GM12865 (cell line): ENCODE data around the gene C1QTNF4.
"Not testable (repeated sequence)": the region's sequence is repeated elsewhere in the genome, so short reads cannot be mapped to it uniquely, and the experiment has no call there.

Experiments
- DNase-seq: peaks from one replicate; pipeline ENCODE4 v3.0.0; 2010; ENCODE audit warnings: low read depth
- H3K4me3 ChIP-seq: 2 replicates; pipeline ENCODE4 v1.5.1; 2011; ENCODE audit warnings: mild to moderate bottlenecking, low read depth, low read length, control low read depth
- CTCF ChIP-seq: IDR thresholded peaks from 2 replicates; pipeline ENCODE4 v1.5.1; 2011; ENCODE audit warnings: low read length, control low read depth, low read depth, inconsistent platforms; ENCODE audit not compliant: insufficient read depth; ENCODE audit errors: missing control alignments

C1QTNF4 gene

GRCh38 chr11:47569646-47570045, 24.6 kb downstream of the C1QTNF4 start:
- no peak for TF ChIP-seq CTCF
- no peak for DNase-seq
- H3K4me3 ChIP-seq, result no peak overlapping the region

- no peak for TF ChIP-seq CTCF
- H3K4me3 ChIP-seq, result peak overlapping the region; percentile 75
- peak; percentile 32 for DNase-seq
Observed at GRCh38 chr11:47566149-47566698, 28.0 kb downstream of the C1QTNF4 start.

- DNase-seq, result peak; percentile 89
- peak within 1 kb of the TSS; percentile 75 for H3K4me3 ChIP-seq
- no peak for TF ChIP-seq CTCF
Observed at GRCh38 chr11:47565340-47566148, 28.7 kb downstream of the C1QTNF4 start, which contains the start of gene PTPMT1. TSS of gene PTPMT1 (plus strand) at chr11:47565599. CDS start at chr11:47565623, 24 bp downstream.

- no peak for DNase-seq
- H3K4me3 ChIP-seq, result peak overlapping the region; percentile 75
- no peak for TF ChIP-seq CTCF
Observed at GRCh38 chr11:47564933-47565339, 29.3 kb downstream of the C1QTNF4 start.

- peak overlapping the region; percentile 75 for H3K4me3 ChIP-seq
- not testable (repeated sequence) for DNase-seq
Observed at GRCh38 chr11:47564366-47564765, 29.8 kb downstream of the C1QTNF4 start.

- not testable (repeated sequence) for H3K4me3 ChIP-seq, DNase-seq
Observed at GRCh38 chr11:47562393-47562792, 31.8 kb downstream of the C1QTNF4 start.

- no peak overlapping the region for H3K4me3 ChIP-seq
- TF ChIP-seq CTCF, result no peak
- DNase-seq, result no peak
Observed at GRCh38 chr11:47560426-47560825, 33.8 kb downstream of the C1QTNF4 start.

- DNase-seq, result no peak
- no peak for TF ChIP-seq CTCF
- H3K4me3 ChIP-seq, result no peak overlapping the region
Observed at GRCh38 chr11:47558695-47559094, 35.5 kb downstream of the C1QTNF4 start.

- H3K4me3 ChIP-seq, DNase-seq: not testable (repeated sequence)
Observed at GRCh38 chr11:47557004-47557403, 37.2 kb downstream of the C1QTNF4 start.
